HG02870 (cell line): Measurements from ENCODE around the gene EDDM13.
"Not testable (repeated sequence)": the region's sequence is repeated elsewhere in the genome, so short reads cannot be mapped to it uniquely, and the experiment has no call there.

Experiments used
- ATAC-seq: cut with Tn5 transposase; IDR thresholded peaks from one replicate; pipeline ENCODE4 v1.9.1; 2021; ENCODE audit warnings: mild to moderate bottlenecking, moderate library complexity; ENCODE audit not compliant: unreplicated experiment

EDDM13 gene

GRCh38 chr19:56294549-56294948 is 22.0 kb downstream of the EDDM13 start:
- no peak for ATAC-seq

GRCh38 chr19:56295531-56296455 is 23.2 kb downstream of the EDDM13 start:
- ATAC-seq, result no peak

GRCh38 chr19:56297010-56297409 is 24.5 kb downstream of the EDDM13 start:
- ATAC-seq, result no peak

GRCh38 chr19:56299688-56300087 is 27.1 kb downstream of the EDDM13 start:
- no peak for ATAC-seq

GRCh38 chr19:56301155-56301554 is 28.6 kb downstream of the EDDM13 start:
- no peak for ATAC-seq

- ATAC-seq, result no peak
These were observed 29.5 kb downstream of the EDDM13 start for GRCh38 chr19:56301886-56302620.

GRCh38 chr19:56304243-56304642 is 31.7 kb downstream of the EDDM13 start:
- no peak for ATAC-seq

- ATAC-seq, result no peak
These were observed 33.5 kb downstream of the EDDM13 start for GRCh38 chr19:56306016-56306415.

- not testable (repeated sequence) for ATAC-seq
These were observed 34.5 kb downstream of the EDDM13 start for GRCh38 chr19:56307062-56307461.

GRCh38 chr19:56308792-56309191 is 36.2 kb downstream of the EDDM13 start:
- no peak for ATAC-seq

GRCh38 chr19:56309511-56310185 is 37.1 kb downstream of the EDDM13 start:
- no peak for ATAC-seq

GRCh38 chr19:56310462-56310861 is 37.9 kb downstream of the EDDM13 start:
- ATAC-seq, result no peak

GRCh38 chr19:56312342-56312741 is 39.8 kb downstream of the EDDM13 start:
- ATAC-seq, result no peak

GRCh38 chr19:56312787-56313657 is 40.5 kb downstream of the EDDM13 start:
- ATAC-seq, result no peak

- no peak for ATAC-seq
These were observed 41.5 kb downstream of the EDDM13 start for GRCh38 chr19:56314018-56314380.

- ATAC-seq, result peak; percentile 66
These were observed 42.0 kb downstream of the EDDM13 start, which contains the start of gene ZSCAN5A for GRCh38 chr19:56314381-56315076. ZSCAN5A (minus strand) TSS chr19:56314839; CDS start chr19:56225046, 89,793 bp downstream.

- peak; percentile 70 for ATAC-seq
These were observed 42.7 kb downstream of the EDDM13 start for GRCh38 chr19:56315077-56315828.

- ATAC-seq, result no peak
These were observed 44.2 kb downstream of the EDDM13 start for GRCh38 chr19:56316728-56317127.

- no peak for ATAC-seq
These were observed 45.2 kb downstream of the EDDM13 start for GRCh38 chr19:56317749-56318148.
